ENCODE measurements around the gene TRIM59.

Gene TRIM59

GRCh38 chr3:160449636-160450598 is at the start of gene TRIM59:
Gene TRIM59 (minus strand): TSS chr3:160449786. CDS start chr3:160439183, 10,603 bp downstream.
- peak; percentile 75 for DNase-seq

- no peak for DNase-seq
These were observed 48.6 kb upstream of the TRIM59 start for GRCh38 chr3:160498202-160498601.

GRCh38 chr3:160490166-160490565 is 40.6 kb upstream of the TRIM59 start:
- no peak for DNase-seq

GRCh38 chr3:160486459-160486869 is 36.9 kb upstream of the TRIM59 start:
- no peak for DNase-seq

GRCh38 chr3:160482796-160483195 is 33.2 kb upstream of the TRIM59 start:
- no peak for DNase-seq

- DNase-seq: no peak
These were observed 32.3 kb upstream of the TRIM59 start for GRCh38 chr3:160481856-160482255.

GRCh38 chr3:160480931-160481330 is 31.3 kb upstream of the TRIM59 start:
- no peak for DNase-seq

GRCh38 chr3:160479376-160479775 is 29.8 kb upstream of the TRIM59 start:
- no peak for DNase-seq

GRCh38 chr3:160478338-160478737 is 28.8 kb upstream of the TRIM59 start:
- no peak for DNase-seq

GRCh38 chr3:160477750-160478149 is 28.2 kb upstream of the TRIM59 start:
- DNase-seq: no peak

- DNase-seq: no peak
These were observed 26.3 kb upstream of the TRIM59 start for GRCh38 chr3:160475884-160476283.

GRCh38 chr3:160475153-160475552 is 25.6 kb upstream of the TRIM59 start:
- DNase-seq: no peak

GRCh38 chr3:160474416-160474838 is 24.8 kb upstream of the TRIM59 start:
- DNase-seq: no peak

GRCh38 chr3:160473978-160474377 is 24.4 kb upstream of the TRIM59 start:
- DNase-seq: no peak

GRCh38 chr3:160473221-160473620 is 23.6 kb upstream of the TRIM59 start:
- DNase-seq: no peak

- no peak for DNase-seq
These were observed 22.8 kb upstream of the TRIM59 start for GRCh38 chr3:160472344-160472743.

GRCh38 chr3:160471892-160472291 is 22.3 kb upstream of the TRIM59 start:
- no peak for DNase-seq

- no peak for DNase-seq
These were observed 20.6 kb upstream of the TRIM59 start for GRCh38 chr3:160470181-160470580.

- no peak for DNase-seq
These were observed 15.4 kb upstream of the TRIM59 start for GRCh38 chr3:160464971-160465370.

- DNase-seq: no peak
These were observed 14.7 kb upstream of the TRIM59 start for GRCh38 chr3:160464321-160464720.

- no peak for DNase-seq
These were observed 10.4 kb upstream of the TRIM59 start for GRCh38 chr3:160460033-160460432.

GRCh38 chr3:160459450-160459970 is 9.9 kb upstream of the TRIM59 start:
- DNase-seq: no peak

GRCh38 chr3:160458151-160458550 is 8.6 kb upstream of the TRIM59 start:
- no peak for DNase-seq

GRCh38 chr3:160455846-160456245 is 6.3 kb upstream of the TRIM59 start:
- no peak for DNase-seq
